GM23338 (cell line): Measurements from ENCODE around the gene MIR17HG. TPM values are rescaled to one million over a fixed set of nuclear protein-coding genes. Genes with fewer than 3 reads are reported as not detected.
A peak's percentile ranks its signal among the peaks of the same experiment; 100 is the strongest.

Experiments used
- ATAC-seq: fragments of 200-7000 bp; cut with Tn5 transposase; 3 replicates; pipeline ENCODE4 v1.9.1; 2020
- DNase-seq: peaks from one replicate; pipeline ENCODE4 v3.0.0-alpha.2; 2015; ENCODE audit warnings: low spot score
- H2AFZ ChIP-seq: fragments of 200-600 bp; sonication (generic); 2 replicates; pipeline ENCODE4 v1.8.0; 2016; ENCODE audit warnings: antibody characterized with exemption, mild to moderate bottlenecking, moderate library complexity
- H3F3A ChIP-seq: fragments of 200-600 bp; sonication (generic); replicated peaks from 2 replicates; pipeline ENCODE4 v1.8.0; 2017; ENCODE audit warnings: antibody characterized with exemption, mixed run types, low read depth
- H3K27ac ChIP-seq: fragments of 200-600 bp; sonication (generic); 2 replicates; pipeline ENCODE4 v1.6.1; 2016; ENCODE audit warnings: low read depth
- H3K27me3 ChIP-seq: fragments of 200-600 bp; sonication (generic); 2 replicates; pipeline ENCODE4 v1.8.0; 2016; ENCODE audit warnings: mild to moderate bottlenecking, mixed run types, moderate library complexity; ENCODE audit not compliant: insufficient read depth
- H3K36me3 ChIP-seq: fragments of 200-600 bp; sonication (generic); 2 replicates; pipeline ENCODE4 v1.8.0; 2016; ENCODE audit warnings: mild to moderate bottlenecking; ENCODE audit not compliant: insufficient read depth
- H3K4me1 ChIP-seq: fragments of 200-600 bp; sonication (generic); 2 replicates; pipeline ENCODE4 v1.8.0; 2016; ENCODE audit warnings: mild to moderate bottlenecking, moderate library complexity; ENCODE audit not compliant: insufficient read depth
- H3K4me2 ChIP-seq: fragments of 200-600 bp; sonication (generic); 2 replicates; pipeline ENCODE4 v1.7.1; 2017; ENCODE audit warnings: mixed run types
- H3K4me3 ChIP-seq: fragments of 200-600 bp; sonication (generic); 2 replicates; pipeline ENCODE4 v1.6.1; 2016; ENCODE audit warnings: mixed run types
- H3K79me2 ChIP-seq: fragments of 200-600 bp; sonication (generic); replicated peaks from 2 replicates; pipeline ENCODE4 v1.8.0; 2017; ENCODE audit warnings: mild to moderate bottlenecking; ENCODE audit not compliant: insufficient read depth
- H3K9me2 ChIP-seq: fragments of 200-600 bp; sonication (generic); 2 replicates; pipeline ENCODE4 v1.8.0; 2017; ENCODE audit not compliant: insufficient read depth
- H4K20me1 ChIP-seq: fragments of 200-600 bp; sonication (generic); replicated peaks from 2 replicates; pipeline ENCODE4 v1.8.0; 2017; ENCODE audit warnings: mild to moderate bottlenecking; ENCODE audit not compliant: insufficient read depth
- H3K27ac Mint-ChIP-seq: 2 replicates; pipeline ENCODE4 v1.8.0; 2020; ENCODE audit warnings: inconsistent platforms, mild to moderate bottlenecking, moderate library complexity, mixed read lengths
- H3K27me3 Mint-ChIP-seq: 3 replicates; pipeline ENCODE4 v1.8.0; 2022; ENCODE audit warnings: low read depth, mild to moderate bottlenecking, moderate library complexity, mixed read lengths, inconsistent platforms; ENCODE audit not compliant: insufficient read depth, poor library complexity
- H3K36me3 Mint-ChIP-seq: 3 replicates; pipeline ENCODE4 v1.8.0; 2021; ENCODE audit warnings: low read depth, mild to moderate bottlenecking, inconsistent platforms, moderate library complexity, mixed read lengths
- H3K4me1 Mint-ChIP-seq: 3 replicates; pipeline ENCODE4 v1.8.0; 2020; ENCODE audit warnings: mild to moderate bottlenecking, inconsistent platforms, mixed read lengths
- H3K4me3 Mint-ChIP-seq: 3 replicates; pipeline ENCODE4 v1.8.0; 2021; ENCODE audit warnings: moderate library complexity, mild to moderate bottlenecking, inconsistent platforms, mixed read lengths
- H3K9me3 Mint-ChIP-seq: 3 replicates; pipeline ENCODE4 v1.8.0; 2020; ENCODE audit warnings: moderate library complexity, mild to moderate bottlenecking, inconsistent platforms, mixed read lengths
- CREB1 ChIP-seq: fragments of 250-450 bp; sonication (Bioruptor Pico); IDR thresholded peaks from 2 replicates; pipeline ENCODE4 v1.5.0; 2020; ENCODE audit warnings: low read depth, mild to moderate bottlenecking, moderate library complexity
- EZH2 ChIP-seq: fragments of 200-600 bp; sonication (generic); IDR thresholded peaks from one replicate; pipeline ENCODE4 v1.8.0; 2017; ENCODE audit warnings: antibody characterized with exemption, mild to moderate bottlenecking, low read depth; ENCODE audit not compliant: unreplicated experiment
- EZH2phosphoT487 ChIP-seq: fragments of 200-600 bp; sonication (generic); IDR thresholded peaks from one replicate; pipeline ENCODE4 v1.8.1; 2018; ENCODE audit warnings: antibody characterized with exemption; ENCODE audit not compliant: unreplicated experiment
- JUNB ChIP-seq: IDR thresholded peaks from one replicate; pipeline ENCODE4 v1.6.1; 2016; ENCODE audit warnings: antibody characterized with exemption; ENCODE audit not compliant: unreplicated experiment
- NANOG ChIP-seq: IDR thresholded peaks from 2 replicates; pipeline ENCODE4 v1.6.1; 2016; ENCODE audit warnings: antibody characterized with exemption, borderline replicate concordance
- POLR2AphosphoS5 ChIP-seq: IDR thresholded peaks from 2 replicates; pipeline ENCODE4 v1.6.1; 2016; ENCODE audit warnings: antibody characterized with exemption, low read depth
- STAT1 ChIP-seq: IDR thresholded peaks from one replicate; pipeline ENCODE4 v1.6.1; 2016; ENCODE audit warnings: antibody characterized with exemption; ENCODE audit not compliant: unreplicated experiment
- ZNF331 ChIP-seq: fragments of 250-450 bp; sonication (Bioruptor Pico); IDR thresholded peaks from 2 replicates; pipeline ENCODE4 v1.5.0; 2020; ENCODE audit warnings: low read depth, mild to moderate bottlenecking, moderate library complexity
- polyA plus RNA-seq: library from polyadenylated mRNA; unstranded; fragments of >200 nt; fragmentation: Nextera tagmentation; extraction: Ambion mirVana; gene quantifications from 2 replicates; pipeline ENCODE4 v1.2.1, GENCODE V29; 2016
- total RNA-seq: library from RNA; depleted of rRNA; stranded (reverse); fragments of >200 nt; shearing (Covaris generic); gene quantifications from 2 replicates; pipeline ENCODE4 v1.2.3, GENCODE V29; 2014
- TF ChIP-seq, protein P1 (sequence below): IDR thresholded peaks from 2 replicates; pipeline ENCODE4 v1.6.1; 2016; ENCODE audit warnings: antibody characterized with exemption
- TF ChIP-seq, protein P2 (sequence below), 2 experiments: fragments of 200-600 bp in 1 of 2; sonication (generic) in 1 of 2; conservative IDR thresholded peaks; 2 replicates each; pipeline versions ENCODE4 v1.5.1 to v1.6.1; 2016 to 2017; ENCODE audit warnings: antibody characterized with exemption in 2 of 2, low read depth in 2 of 2, mild to moderate bottlenecking in 2 of 2, moderate library complexity in 1 of 2

Gene MIR17HG
- total and polyA plus RNA-seq, 2 experiments from 2014 or later, result 14.8 to 46.0 TPM

DNA sequence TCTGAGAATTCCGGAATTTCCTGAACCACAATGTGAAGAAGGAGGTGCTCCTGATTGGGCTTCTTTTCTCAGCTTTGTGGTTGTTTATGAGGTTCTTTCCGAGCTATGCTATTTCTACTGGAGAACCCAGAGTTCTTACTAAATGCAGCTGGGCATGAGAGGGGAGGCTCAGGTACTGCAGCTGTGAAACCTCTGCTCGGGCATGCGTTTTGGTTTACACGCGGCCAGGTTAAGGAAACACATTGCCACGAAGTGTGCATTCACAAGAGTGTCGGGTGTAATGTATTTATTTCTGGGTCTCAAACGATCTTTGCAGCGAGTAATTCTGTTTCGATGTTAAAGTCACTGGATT lies 661 bp upstream of the MIR17HG start (continued):
- TF ChIP-seq, protein P1, sequence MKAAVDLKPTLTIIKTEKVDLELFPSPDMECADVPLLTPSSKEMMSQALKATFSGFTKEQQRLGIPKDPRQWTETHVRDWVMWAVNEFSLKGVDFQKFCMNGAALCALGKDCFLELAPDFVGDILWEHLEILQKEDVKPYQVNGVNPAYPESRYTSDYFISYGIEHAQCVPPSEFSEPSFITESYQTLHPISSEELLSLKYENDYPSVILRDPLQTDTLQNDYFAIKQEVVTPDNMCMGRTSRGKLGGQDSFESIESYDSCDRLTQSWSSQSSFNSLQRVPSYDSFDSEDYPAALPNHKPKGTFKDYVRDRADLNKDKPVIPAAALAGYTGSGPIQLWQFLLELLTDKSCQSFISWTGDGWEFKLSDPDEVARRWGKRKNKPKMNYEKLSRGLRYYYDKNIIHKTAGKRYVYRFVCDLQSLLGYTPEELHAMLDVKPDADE, result no peak
- TF ChIP-seq JUNB (no peak), POLR2AphosphoS5 (no peak), ZNF331 (CRISPR knock-in tag) (no peak), EZH2phosphoT487 (no peak), STAT1 (no peak), EZH2 (no peak), NANOG (no peak)

DNA sequence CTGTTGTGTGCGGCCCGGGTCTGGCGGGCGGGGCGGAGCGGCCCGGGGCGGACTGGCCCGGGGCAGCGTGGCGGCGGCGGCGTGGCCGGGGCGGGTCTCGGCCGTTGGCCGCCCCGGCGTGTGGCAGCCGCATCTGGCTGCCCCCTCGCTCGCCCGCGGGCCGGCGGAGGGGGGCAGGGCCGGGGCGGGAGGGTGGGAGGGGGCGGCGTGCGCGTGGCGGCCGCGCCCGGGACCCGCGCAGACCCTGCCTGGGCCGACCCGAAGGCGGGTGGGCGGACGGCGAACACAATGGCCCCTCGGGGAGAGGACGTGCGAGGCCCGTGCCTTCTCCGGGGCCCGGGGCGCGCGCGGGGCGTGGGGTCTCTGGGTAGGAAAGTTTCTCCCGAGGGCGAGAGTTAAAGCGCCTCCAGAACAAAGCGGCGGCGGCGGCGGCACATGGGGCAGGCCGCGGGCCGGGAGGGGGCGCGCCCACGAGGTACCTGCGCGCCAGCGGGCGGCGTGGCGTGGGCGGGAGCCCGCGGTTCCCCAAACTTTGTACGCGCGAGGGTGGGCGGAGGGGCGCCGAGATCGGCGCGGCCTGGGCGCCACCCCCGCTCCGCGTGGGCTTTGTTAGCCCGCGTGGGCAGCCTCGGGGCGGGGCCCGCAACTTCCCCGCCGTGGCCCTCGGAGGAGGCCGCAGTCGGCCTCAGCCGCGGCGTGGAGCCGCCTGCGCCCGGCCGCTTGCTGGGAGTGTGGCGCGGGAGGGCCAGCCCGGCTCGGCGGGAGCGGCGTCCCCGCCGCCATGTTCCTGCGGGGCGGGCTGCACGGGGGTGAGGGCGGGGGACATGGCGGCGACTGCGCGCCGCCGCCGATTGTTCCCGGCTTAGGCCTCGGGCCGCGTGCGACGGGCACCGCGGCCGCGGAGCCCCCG lies 764 bp downstream of the MIR17HG start:
- Mint-ChIP-seq H3K27me3 (peaks cover 14% of the 10 kb centered on the region), H3K4me3 (peak overlapping the region; percentile 89; the same call in 2 of the 3 replicates), H3K9me3 (peaks cover 4% of the 10 kb centered on the region; the same call in 2 of the 3 replicates), H3K36me3 (peaks cover 44% of the 10 kb centered on the region), H3K4me1 (peaks cover 20% of the 10 kb centered on the region), H3K27ac (no peak overlapping the region)
- peaks cover 51% of the 10 kb centered on the region for H3K79me2 ChIP-seq
- TF ChIP-seq, protein P1, result no peak
- peak; percentile 17; the same call in 1 of the 2 replicates for TF ChIP-seq POLR2AphosphoS5
- ATAC-seq (no peak; the same call in 2 of the 3 replicates), DNase-seq (no peak)
- H3K9me2 ChIP-seq, result no peaks in the 10 kb centered on the region
- H3K4me3 ChIP-seq, result peak overlapping the region; percentile 82
- H3K27ac ChIP-seq, result peak overlapping the region; percentile 79; the same call in 1 of the 2 replicates
- peak overlapping the region; percentile 67; the same call in 1 of the 2 replicates for H3K4me2 ChIP-seq
- H3K36me3 ChIP-seq, result peaks cover 40% of the 10 kb centered on the region
- H4K20me1 ChIP-seq, result peaks cover 38% of the 10 kb centered on the region
- H2AFZ ChIP-seq, result no peak overlapping the region
- no peaks in the 10 kb centered on the region for H3K27me3 ChIP-seq
- peaks cover 28% of the 10 kb centered on the region for H3K4me1 ChIP-seq
- H3F3A ChIP-seq, result peaks cover 13% of the 10 kb centered on the region; the same call in 1 of the 2 replicates

DNA sequence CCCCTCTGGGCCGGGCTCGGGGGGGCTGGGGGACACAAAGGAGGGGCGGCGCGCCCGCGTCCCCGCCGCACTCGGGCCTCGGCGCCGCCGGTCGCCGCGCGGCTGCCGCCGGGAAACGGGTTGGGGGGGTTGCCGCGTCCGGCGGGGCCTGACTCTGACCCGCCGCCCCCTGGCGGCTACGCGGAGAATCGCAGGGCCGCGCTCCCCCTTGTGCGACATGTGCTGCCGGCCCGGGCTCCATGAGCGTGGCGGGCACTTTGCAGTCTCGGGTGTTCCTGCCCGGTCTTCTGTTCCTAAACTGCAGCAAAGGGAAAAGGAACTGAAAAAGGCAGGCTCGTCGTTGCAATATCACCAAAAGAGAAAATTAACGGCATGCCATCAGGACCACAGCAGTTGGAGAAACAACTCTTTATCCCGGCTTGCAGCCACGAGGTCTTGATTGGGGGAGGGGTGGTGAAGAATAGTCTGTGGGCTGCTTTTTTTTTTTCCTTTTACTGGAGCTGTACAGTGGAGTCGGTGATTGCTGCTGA lies 1.5 kb downstream of the MIR17HG start:
- peak overlapping the region; percentile 99 for H3K4me3 Mint-ChIP-seq
- peaks cover 23% of the 10 kb centered on the region for H3K4me1 Mint-ChIP-seq
- peaks cover 47% of the 10 kb centered on the region for H3K36me3 ChIP-seq

More for the DNA sequence above, 1.5 kb downstream of the MIR17HG start:
- Mint-ChIP-seq H3K9me3 (peaks cover 4% of the 10 kb centered on the region; the same call in 2 of the 3 replicates), H3K27ac (peak overlapping the region; percentile 100), H3K36me3 (peaks cover 51% of the 10 kb centered on the region), H3K27me3 (peaks cover 14% of the 10 kb centered on the region)
- H3K4me1 ChIP-seq, result peaks cover 28% of the 10 kb centered on the region
- no peaks in the 10 kb centered on the region for H3K9me2 ChIP-seq
- no peak overlapping the region for H2AFZ ChIP-seq
- H3K4me2 ChIP-seq, result peak overlapping the region; percentile 91
- TF ChIP-seq CREB1 (CRISPR knock-in tag) (peak; percentile 11; the same call in 1 of the 2 replicates), POLR2AphosphoS5 (peak; percentile 19; the same call in 1 of the 2 replicates), EZH2phosphoT487 (no peak)
- TF ChIP-seq, protein P2, sequence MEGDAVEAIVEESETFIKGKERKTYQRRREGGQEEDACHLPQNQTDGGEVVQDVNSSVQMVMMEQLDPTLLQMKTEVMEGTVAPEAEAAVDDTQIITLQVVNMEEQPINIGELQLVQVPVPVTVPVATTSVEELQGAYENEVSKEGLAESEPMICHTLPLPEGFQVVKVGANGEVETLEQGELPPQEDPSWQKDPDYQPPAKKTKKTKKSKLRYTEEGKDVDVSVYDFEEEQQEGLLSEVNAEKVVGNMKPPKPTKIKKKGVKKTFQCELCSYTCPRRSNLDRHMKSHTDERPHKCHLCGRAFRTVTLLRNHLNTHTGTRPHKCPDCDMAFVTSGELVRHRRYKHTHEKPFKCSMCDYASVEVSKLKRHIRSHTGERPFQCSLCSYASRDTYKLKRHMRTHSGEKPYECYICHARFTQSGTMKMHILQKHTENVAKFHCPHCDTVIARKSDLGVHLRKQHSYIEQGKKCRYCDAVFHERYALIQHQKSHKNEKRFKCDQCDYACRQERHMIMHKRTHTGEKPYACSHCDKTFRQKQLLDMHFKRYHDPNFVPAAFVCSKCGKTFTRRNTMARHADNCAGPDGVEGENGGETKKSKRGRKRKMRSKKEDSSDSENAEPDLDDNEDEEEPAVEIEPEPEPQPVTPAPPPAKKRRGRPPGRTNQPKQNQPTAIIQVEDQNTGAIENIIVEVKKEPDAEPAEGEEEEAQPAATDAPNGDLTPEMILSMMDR (conservative IDR thresholded peaks at IDR 0.05; ENCODE audit: low read depth in 2 of 2), result peak; percentile 58 to 73
- H3K27me3 ChIP-seq, result no peaks in the 10 kb centered on the region
- H3K27ac ChIP-seq, result peak overlapping the region; percentile 89
- DNase-seq, result peak; percentile 84
- peaks cover 19% of the 10 kb centered on the region for H3F3A ChIP-seq
- peaks cover 46% of the 10 kb centered on the region for H4K20me1 ChIP-seq
- H3K79me2 ChIP-seq, result peaks cover 58% of the 10 kb centered on the region
- peak overlapping the region; percentile 82 for H3K4me3 ChIP-seq
- peak; percentile 40 for ATAC-seq
